GM23248 (cell line): ENCODE data around the gene FTO. TPM values are rescaled to one million over a fixed set of nuclear protein-coding genes. Genes with fewer than 3 reads are reported as not detected.

ENCODE experiments used
- DNase-seq: peaks from one replicate; pipeline ENCODE4 v3.0.0-alpha.2; 2015
- H2AFZ ChIP-seq: fragments of 200-600 bp; sonication (generic); 2 replicates; pipeline ENCODE4 v1.6.1; 2016; ENCODE audit warnings: antibody characterized with exemption
- H3F3A ChIP-seq: fragments of 200-600 bp; sonication (generic); 2 replicates; pipeline ENCODE4 v1.6.1; 2016; ENCODE audit warnings: mild to moderate bottlenecking, antibody characterized with exemption, mixed run types; ENCODE audit not compliant: insufficient read depth
- H3K27ac ChIP-seq: fragments of 200-600 bp; sonication (generic); 2 replicates; pipeline ENCODE4 v1.5.1; 2016; ENCODE audit warnings: mild to moderate bottlenecking
- H3K27me3 ChIP-seq: fragments of 200-600 bp; sonication (generic); replicated peaks from 2 replicates; pipeline ENCODE4 v1.6.1; 2016; ENCODE audit warnings: mild to moderate bottlenecking; ENCODE audit not compliant: insufficient read depth
- H3K36me3 ChIP-seq: fragments of 200-600 bp; sonication (generic); 2 replicates; pipeline ENCODE4 v1.6.1; 2016; ENCODE audit warnings: low read depth, mild to moderate bottlenecking
- H3K4me1 ChIP-seq: fragments of 200-600 bp; sonication (generic); 2 replicates; pipeline ENCODE4 v1.6.1; 2016; ENCODE audit warnings: mild to moderate bottlenecking; ENCODE audit not compliant: insufficient read depth
- H3K4me2 ChIP-seq: fragments of 200-600 bp; sonication (generic); one replicate; pipeline ENCODE4 v1.6.1; 2016; ENCODE audit warnings: mild to moderate bottlenecking; ENCODE audit not compliant: unreplicated experiment
- H3K4me3 ChIP-seq: fragments of 200-600 bp; sonication (generic); 2 replicates; pipeline ENCODE4 v1.5.1; 2016; ENCODE audit warnings: mild to moderate bottlenecking
- H3K79me2 ChIP-seq: fragments of 200-600 bp; sonication (generic); 2 replicates; pipeline ENCODE4 v1.6.1; 2016; ENCODE audit warnings: mild to moderate bottlenecking; ENCODE audit not compliant: insufficient read depth
- H3K9ac ChIP-seq: fragments of 200-600 bp; sonication (generic); 2 replicates; pipeline ENCODE4 v1.6.1; 2016; ENCODE audit warnings: mild to moderate bottlenecking
- H3K9me2 ChIP-seq: fragments of 200-600 bp; sonication (generic); 2 replicates; pipeline ENCODE4 v1.6.1; 2016; ENCODE audit warnings: mixed run types, mild to moderate bottlenecking, moderate library complexity; ENCODE audit not compliant: insufficient read depth
- H3K9me3 ChIP-seq: fragments of 200-600 bp; sonication (generic); one replicate; pipeline ENCODE4 v1.6.1; 2017; ENCODE audit warnings: low read depth
- H4K20me1 ChIP-seq: fragments of 200-600 bp; sonication (generic); 2 replicates; pipeline ENCODE4 v1.6.0; 2016; ENCODE audit not compliant: insufficient read depth
- EZH2 ChIP-seq: fragments of 200-600 bp; sonication (generic); IDR thresholded peaks from 2 replicates; pipeline ENCODE4 v1.6.1; 2018; ENCODE audit warnings: antibody characterized with exemption, mild to moderate bottlenecking; ENCODE audit not compliant: insufficient read depth, poor library complexity, severe bottlenecking
- EZH2phosphoT487 ChIP-seq: fragments of 200-600 bp; sonication (generic); IDR thresholded peaks from 2 replicates; pipeline ENCODE4 v1.6.1; 2018; ENCODE audit warnings: antibody characterized with exemption, moderate library complexity, mild to moderate bottlenecking, low read depth; ENCODE audit not compliant: insufficient read depth
- WGBS, 2 experiments: methylation state at CpG; one replicate each; pipeline ENCODE4 v1.1.6; 2015 to 2017; ENCODE audit warnings: low lambda C conversion rate in 2 of 2, low coverage in 1 of 2; ENCODE audit errors: missing lambda C conversion rate in 2 of 2; 5-methylcytosine and 5-hydroxymethylcytosine counted together
- in situ Hi-C: fragments of 300-500 bp; cut with MboI; formaldehyde crosslinking; loops from 2 replicates; pipeline ENCODE4 v1.15.0; 2020
- polyA plus RNA-seq: library from polyadenylated mRNA; unstranded; fragments of >200 nt; fragmentation: Nextera tagmentation; extraction: Ambion mirVana; gene quantifications from 2 replicates; pipeline ENCODE4 v1.2.1, GENCODE V29; 2016
- total RNA-seq: library from RNA; depleted of rRNA; stranded (reverse); fragments of >200 nt; shearing (Covaris generic); gene quantifications from 2 replicates; pipeline ENCODE4 v1.2.3, GENCODE V29; 2014

Gene FTO
- total and polyA plus RNA-seq, 2 experiments from 2014 or later, result 85.3 to 99.2 TPM

- WGBS, 2 experiments, result 74 to 82% methylated on average over 7 of the region's 7 CpGs
- Histone ChIP-seq H4K20me1 (no peaks in the 10 kb centered on the region), H3K9me3 (no peaks in the 10 kb centered on the region), H3K27ac (no peak overlapping the region), H3K9me2 (no peaks in the 10 kb centered on the region), H2AFZ (no peak overlapping the region), H3K27me3 (no peaks in the 10 kb centered on the region), H3K4me1 (no peaks in the 10 kb centered on the region), H3K4me3 (no peak overlapping the region), H3F3A (no peaks in the 10 kb centered on the region), H3K36me3 (no peaks in the 10 kb centered on the region), H3K4me2 (no peak overlapping the region), H3K79me2 (no peaks in the 10 kb centered on the region), H3K9ac (no peak overlapping the region)
- TF ChIP-seq EZH2 (no peak), EZH2phosphoT487 (no peak)
- DNase-seq, result no peak
- in situ Hi-C loops, result no loop called here
These were observed 456.4 kb downstream of the FTO start for GRCh38 chr16:54160252-54160860.

- TF ChIP-seq EZH2phosphoT487, result no peak
- no peak overlapping the region for H3K4me3 ChIP-seq
These were observed 457.3 kb downstream of the FTO start for GRCh38 chr16:54160939-54161897.

GRCh38 chr16:54163197-54163843 is 459.4 kb downstream of the FTO start:
- Histone ChIP-seq H3F3A (no peaks in the 10 kb centered on the region), H4K20me1 (no peaks in the 10 kb centered on the region), H3K9ac (no peak overlapping the region), H3K4me2 (no peak overlapping the region), H3K27me3 (no peaks in the 10 kb centered on the region), H3K36me3 (no peaks in the 10 kb centered on the region), H3K9me2 (no peaks in the 10 kb centered on the region), H3K9me3 (no peaks in the 10 kb centered on the region), H3K79me2 (no peaks in the 10 kb centered on the region), H2AFZ (no peak overlapping the region), H3K27ac (no peak overlapping the region), H3K4me3 (no peak overlapping the region), H3K4me1 (no peaks in the 10 kb centered on the region)
- in situ Hi-C loops, result no loop called here
- 79 to 81% methylated on average over 9 to 10 of the region's 10 CpGs for WGBS, 2 experiments
- TF ChIP-seq EZH2 (no peak), EZH2phosphoT487 (no peak)
- DNase-seq, result no peak

More at GRCh38 chr16:54160939-54161897, 457.3 kb downstream of the FTO start:
- Histone ChIP-seq H3K9me2 (no peaks in the 10 kb centered on the region), H3K9ac (no peak overlapping the region), H4K20me1 (no peaks in the 10 kb centered on the region), H3K79me2 (no peaks in the 10 kb centered on the region), H3K27ac (no peak overlapping the region), H3K9me3 (no peaks in the 10 kb centered on the region), H2AFZ (no peak overlapping the region), H3K4me2 (no peak overlapping the region), H3K27me3 (no peaks in the 10 kb centered on the region), H3K4me1 (no peaks in the 10 kb centered on the region), H3K36me3 (no peaks in the 10 kb centered on the region), H3F3A (no peaks in the 10 kb centered on the region)
- WGBS, 2 experiments, result 80 to 82% methylated on average over 19 of the region's 19 CpGs
- DNase-seq, result no peak
- in situ Hi-C loops, result no loop called here

GRCh38 chr16:54164789-54165173 is 460.8 kb downstream of the FTO start:
- in situ Hi-C loops, result no loop called here
- no peaks in the 10 kb centered on the region for H3K9me2 ChIP-seq
- DNase-seq, result no peak
- 44 to 63% methylated on average over 3 of the region's 3 CpGs for WGBS, 2 experiments
- no peak overlapping the region for H3K4me3 ChIP-seq
- no peaks in the 10 kb centered on the region for H3K9me3 ChIP-seq
- no peaks in the 10 kb centered on the region for H3K4me1 ChIP-seq
- H3K36me3 ChIP-seq, result no peaks in the 10 kb centered on the region
- H3K4me2 ChIP-seq, result no peak overlapping the region
- no peak overlapping the region for H3K27ac ChIP-seq
- TF ChIP-seq EZH2 (no peak), EZH2phosphoT487 (no peak)
- no peaks in the 10 kb centered on the region for H3K79me2 ChIP-seq
- no peak overlapping the region for H2AFZ ChIP-seq
- H3F3A ChIP-seq, result no peaks in the 10 kb centered on the region
- H3K27me3 ChIP-seq, result 0 out of 2 replicates have a peak, but pooled peaks cover 4% of the 10 kb centered on the region
- H3K9ac ChIP-seq, result no peak overlapping the region
- H4K20me1 ChIP-seq, result no peaks in the 10 kb centered on the region
